ENCODE data around the gene ADGRL3.
A peak's percentile ranks its signal among the peaks of the same experiment; 100 is the strongest.

The ADGRL3 gene

DNA sequence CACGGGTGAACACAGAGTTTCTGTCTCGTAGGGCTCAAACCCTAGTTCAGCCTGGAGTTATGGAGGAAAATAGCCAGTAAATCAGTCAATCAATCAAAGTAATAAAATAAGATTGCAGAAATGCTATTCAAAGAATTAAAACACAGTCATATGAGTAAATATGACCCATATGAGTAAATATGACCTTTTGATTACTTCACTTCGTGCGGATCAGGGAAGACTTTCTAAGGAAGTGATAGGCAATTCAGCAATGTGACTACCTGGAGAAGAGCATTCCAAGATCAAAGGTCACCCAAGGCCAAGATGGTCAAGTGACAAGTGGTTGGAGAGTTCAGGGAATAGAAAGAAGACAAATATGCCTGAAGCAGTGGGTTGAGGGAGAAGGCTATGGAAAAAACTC, 722.6 kb downstream of the ADGRL3 start:
- Histone ChIP-seq H3K27me3 (ENCODE audit: low read depth, low read length) (no peaks in the 10 kb centered on the region), H3K27ac (ENCODE audit: low read length) (no peak overlapping the region)

DNA sequence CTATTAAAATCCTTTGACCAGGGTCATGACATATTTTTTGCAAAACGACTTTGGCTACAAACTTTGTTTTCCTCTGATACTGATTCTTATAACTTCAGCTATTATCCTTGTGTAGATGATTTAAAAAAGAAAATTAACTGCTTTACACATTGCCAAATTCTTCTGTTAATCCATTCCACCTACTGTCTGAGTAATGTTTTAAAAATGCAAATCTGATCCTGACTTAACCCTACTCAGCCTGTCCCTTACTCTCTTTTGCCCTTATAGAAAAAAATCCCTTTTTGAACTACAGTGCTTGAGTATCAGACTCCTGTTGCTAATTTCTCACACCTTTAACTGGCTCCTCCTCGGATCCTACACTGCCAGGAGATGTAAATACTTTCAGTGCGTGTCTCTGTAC, 723.1 kb downstream of the ADGRL3 start:
- H3K4me2 ChIP-seq (ENCODE audit: low read length), result no peak overlapping the region
- H3K4me1 ChIP-seq (ENCODE audit: low read length), result no peaks in the 10 kb centered on the region
- no peak overlapping the region for H3K4me3 ChIP-seq (ENCODE audit: low read length)
- no peaks in the 10 kb centered on the region for H3K79me2 ChIP-seq (ENCODE audit: low read length)
- H3K9ac ChIP-seq (ENCODE audit: low read length), result no peak overlapping the region
- H3K36me3 ChIP-seq (replicated peaks; ENCODE audit: low read depth, low read length), result no peaks in the 10 kb centered on the region
- TF ChIP-seq EZH2phosphoT487 (IDR thresholded peaks at IDR 0.05; ENCODE audit: low read depth), result no peak
- no peak for TF ChIP-seq CTCF (IDR thresholded peaks at IDR 0.05; ENCODE audit: low read depth, low read length)
- H4K20me1 ChIP-seq (ENCODE audit: insufficient read depth, low read length), result no peaks in the 10 kb centered on the region
- no peak overlapping the region for H2AFZ ChIP-seq (ENCODE audit: low read depth, low read length)
- no peaks in the 10 kb centered on the region for H3K9me3 ChIP-seq (ENCODE audit: insufficient read depth, low read length)
- H3K27me3 ChIP-seq (ENCODE audit: low read depth, low read length), result no peaks in the 10 kb centered on the region
- no peak overlapping the region for H3K27ac ChIP-seq (ENCODE audit: low read length)

More for the DNA sequence above, 722.6 kb downstream of the ADGRL3 start:
- Histone ChIP-seq H3K4me1 (ENCODE audit: low read length) (no peaks in the 10 kb centered on the region), H3K79me2 (ENCODE audit: low read length) (no peaks in the 10 kb centered on the region), H3K36me3 (replicated peaks; ENCODE audit: low read depth, low read length) (no peaks in the 10 kb centered on the region), H4K20me1 (ENCODE audit: insufficient read depth, low read length) (no peaks in the 10 kb centered on the region), H3K4me3 (ENCODE audit: low read length) (no peak overlapping the region), H2AFZ (ENCODE audit: low read depth, low read length) (no peak overlapping the region), H3K9me3 (ENCODE audit: insufficient read depth, low read length) (no peaks in the 10 kb centered on the region), H3K9ac (ENCODE audit: low read length) (no peak overlapping the region), H3K4me2 (ENCODE audit: low read length) (no peak overlapping the region)
- no peak for TF ChIP-seq CTCF (IDR thresholded peaks at IDR 0.05; ENCODE audit: low read depth, low read length)
- no peak for TF ChIP-seq EZH2phosphoT487 (IDR thresholded peaks at IDR 0.05; ENCODE audit: low read depth)

- no peak overlapping the region for H3K4me3 ChIP-seq (ENCODE audit: low read length)
- H3K27ac ChIP-seq (ENCODE audit: low read length), result no peak overlapping the region
- peak; percentile 31; the same call in 1 of the 2 replicates for TF ChIP-seq CTCF (IDR thresholded peaks at IDR 0.05; ENCODE audit: low read depth, low read length)
- no peak for TF ChIP-seq EZH2phosphoT487 (IDR thresholded peaks at IDR 0.05; ENCODE audit: low read depth)
- H3K9ac ChIP-seq (ENCODE audit: low read length), result no peak overlapping the region
- no peak overlapping the region for H3K4me2 ChIP-seq (ENCODE audit: low read length)
- no peaks in the 10 kb centered on the region for H3K9me3 ChIP-seq (ENCODE audit: insufficient read depth, low read length)
- H3K79me2 ChIP-seq (ENCODE audit: low read length), result no peaks in the 10 kb centered on the region
- H2AFZ ChIP-seq (ENCODE audit: low read depth, low read length), result no peak overlapping the region
- no peaks in the 10 kb centered on the region for H3K27me3 ChIP-seq (ENCODE audit: low read depth, low read length)
- H3K36me3 ChIP-seq (replicated peaks; ENCODE audit: low read depth, low read length), result no peaks in the 10 kb centered on the region
- H4K20me1 ChIP-seq (ENCODE audit: insufficient read depth, low read length), result no peaks in the 10 kb centered on the region
- H3K4me1 ChIP-seq (ENCODE audit: low read length), result no peaks in the 10 kb centered on the region
Observed at GRCh38 chr4:61924131-61924530, 724.0 kb downstream of the ADGRL3 start.

- TF ChIP-seq EZH2phosphoT487 (IDR thresholded peaks at IDR 0.05; ENCODE audit: low read depth), result no peak
- TF ChIP-seq CTCF (IDR thresholded peaks at IDR 0.05; ENCODE audit: low read depth, low read length), result no peak
- H3K4me1 ChIP-seq (ENCODE audit: low read length), result no peaks in the 10 kb centered on the region
- no peaks in the 10 kb centered on the region for H3K79me2 ChIP-seq (ENCODE audit: low read length)
- no peaks in the 10 kb centered on the region for H3K36me3 ChIP-seq (replicated peaks; ENCODE audit: low read depth, low read length)
- H3K9ac ChIP-seq (ENCODE audit: low read length), result no peak overlapping the region
- no peak overlapping the region for H2AFZ ChIP-seq (ENCODE audit: low read depth, low read length)
- no peak overlapping the region for H3K4me2 ChIP-seq (ENCODE audit: low read length)
- no peaks in the 10 kb centered on the region for H3K27me3 ChIP-seq (ENCODE audit: low read depth, low read length)
- no peak overlapping the region for H3K27ac ChIP-seq (ENCODE audit: low read length)
- H3K4me3 ChIP-seq (ENCODE audit: low read length), result no peak overlapping the region
- no peaks in the 10 kb centered on the region for H3K9me3 ChIP-seq (ENCODE audit: insufficient read depth, low read length)
- H4K20me1 ChIP-seq (ENCODE audit: insufficient read depth, low read length), result no peaks in the 10 kb centered on the region
Observed at GRCh38 chr4:61933527-61933926, 733.4 kb downstream of the ADGRL3 start.

Data from OCI-LY3 (cell line).